Left colon (tissue), 2 donors: ENCODE data around the gene FOXRED2. TPM values are rescaled to one million over a fixed set of nuclear protein-coding genes. Genes with fewer than 3 reads are reported as not detected.

Experiments
- ATAC-seq: fragments of 200-7000 bp; cut with Tn5 transposase; one replicate; pipeline ENCODE4 v1.9.1; 2020; ENCODE audit warnings: mild to moderate bottlenecking, moderate library complexity
- DNase-seq, 2 donors: peaks; one replicate each; pipeline ENCODE4 v3.0.0-alpha.2; 2020
- intact Hi-C, 2 donors: fragments of 100-400 bp; cut with DNase I in 1 of 2; cut with micrococcal nuclease in 1 of 2; formaldehyde crosslinking; loops; one replicate each; pipeline versions ENCODE4 v1.11.2 to v1.14.0; 2022; cut with DNase I, micrococcal nuclease
- total RNA-seq, 2 donors: library from RNA; stranded (reverse); fragmentation: NEBNext Ultra II Directional; extraction: Animal tissue kit (Norgen Biotek cat#: 25700); gene quantifications; one replicate each; pipeline ENCODE4 v1.2.1, GENCODE V29; 2021
- donor health status: DM: no; HTN: no; CAD: no.
- donor health status: DM: yes; HTN: yes; CAD: no.

The FOXRED2 gene
- total RNA-seq, 2 donors from 2014 or later: 5.3 to 5.4 TPM

- intact Hi-C loops: no loop called here
- peak; percentile 21 for ATAC-seq
- no peak for DNase-seq
These were observed 25.9 kb downstream of the FOXRED2 start for GRCh38 chr22:36480941-36481392.

DNA sequence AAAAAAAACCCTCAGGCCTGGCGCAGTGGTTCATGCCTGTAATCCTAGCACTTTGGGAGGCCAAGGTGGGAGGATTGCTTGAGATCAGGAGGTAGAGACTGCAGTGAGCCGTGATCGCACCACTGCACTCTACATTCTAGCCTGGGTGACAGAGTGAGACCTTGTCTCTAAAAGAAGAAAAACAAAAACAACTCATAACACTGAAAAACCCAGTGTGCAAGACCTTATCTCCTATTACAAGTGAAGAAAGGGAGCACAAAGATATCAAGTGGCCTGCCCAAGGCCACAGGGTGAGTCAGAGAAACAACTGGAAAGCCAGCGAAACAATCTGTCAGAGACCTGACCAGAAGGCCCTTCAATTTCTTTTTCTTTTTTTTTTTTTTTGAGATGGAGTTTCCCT is 27.9 kb downstream of the FOXRED2 start:
- DNase-seq (no peak), ATAC-seq (no peak)
- intact Hi-C loops: no loop called here

- DNase-seq (no peak), ATAC-seq (no peak)
- intact Hi-C loops: no loop called here
These were observed 31.5 kb downstream of the FOXRED2 start for GRCh38 chr22:36475341-36475740.

DNA sequence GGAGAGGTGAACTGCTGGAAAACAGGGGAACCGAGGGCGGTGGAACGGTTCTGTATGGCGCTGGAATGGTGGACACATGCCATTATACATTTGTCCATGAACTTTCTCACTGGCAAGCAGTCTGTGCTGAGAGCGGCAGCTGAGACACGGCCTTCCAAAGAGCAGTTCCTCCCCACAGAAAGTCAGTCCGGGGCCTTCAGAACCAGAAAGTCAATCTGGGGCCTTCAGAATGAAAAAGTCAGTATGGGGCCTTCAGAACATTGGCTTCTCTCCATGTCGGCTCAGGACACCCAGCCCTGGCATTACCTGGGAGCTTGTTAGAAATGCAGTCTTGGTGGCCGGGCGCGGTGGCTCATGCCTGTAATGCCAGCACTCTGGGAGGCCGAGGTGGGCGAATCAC is 34.2 kb downstream of the FOXRED2 start:
- intact Hi-C loops: loop anchor here in 1 of 2 donors (5.0 kb wide), 1 partner anchor 170 kb away; no protein-coding TSS in a partner anchor

GRCh38 chr22:36471341-36471821 is 35.5 kb downstream of the FOXRED2 start:
- intact Hi-C loops: loop anchor here (2.0 to 5.0 kb wide), 2 partner anchors 169 to 171 kb away; no protein-coding TSS in a partner anchor
- DNase-seq: no peak
- no peak for ATAC-seq

More for the DNA sequence above, 34.2 kb downstream of the FOXRED2 start:
- ATAC-seq: no peak
- no peak for DNase-seq

GRCh38 chr22:36470994-36471331 is 35.9 kb downstream of the FOXRED2 start:
- ATAC-seq (no peak), DNase-seq (no peak)
- intact Hi-C loops: loop anchor here (2.0 to 5.0 kb wide), 2 partner anchors 169 to 170 kb away; no protein-coding TSS in a partner anchor

- DNase-seq (peak; percentile 78 to 83), ATAC-seq (peak; percentile 77)
- intact Hi-C loops: loop anchor here (2.0 to 5.0 kb wide), 2 partner anchors 168 to 170 kb away; no protein-coding TSS in a partner anchor
These were observed 36.5 kb downstream of the FOXRED2 start for GRCh38 chr22:36470162-36470993.

DNA sequence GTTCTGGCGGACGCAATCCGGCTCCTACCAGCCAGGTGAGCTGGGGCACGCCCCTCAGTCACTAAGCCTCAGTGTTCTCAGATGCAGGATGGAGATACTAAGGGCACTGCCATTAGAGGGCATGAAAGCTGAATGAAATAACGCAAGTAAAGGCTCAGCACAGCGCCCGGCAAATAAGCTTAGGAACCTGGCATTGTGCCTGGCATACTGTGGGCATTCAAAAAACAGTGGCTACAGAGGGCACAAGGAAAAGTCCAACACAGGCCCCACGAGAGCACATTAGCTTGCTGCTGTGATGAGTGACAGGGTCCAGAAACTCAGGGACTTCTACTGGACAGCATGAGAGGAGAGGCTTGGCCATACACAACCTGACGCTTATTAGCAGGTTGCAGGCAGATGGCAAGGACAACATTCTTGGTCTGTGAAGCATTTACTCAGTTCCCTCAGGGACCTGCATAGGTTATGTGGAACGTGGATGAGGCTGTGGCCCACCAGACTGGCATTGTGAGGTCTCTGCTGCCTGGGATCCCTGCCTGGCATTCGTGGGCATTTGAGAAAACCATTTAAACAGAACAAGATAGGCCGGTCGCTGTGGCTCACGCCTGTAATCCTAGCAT is 37.6 kb downstream of the FOXRED2 start:
- intact Hi-C loops: loop anchor here in 1 of 2 donors (10.0 kb wide), 1 partner anchor 84 kb away; the partner anchor contains the start of gene MYH9
- DNase-seq: no peak
- no peak for ATAC-seq

DNA sequence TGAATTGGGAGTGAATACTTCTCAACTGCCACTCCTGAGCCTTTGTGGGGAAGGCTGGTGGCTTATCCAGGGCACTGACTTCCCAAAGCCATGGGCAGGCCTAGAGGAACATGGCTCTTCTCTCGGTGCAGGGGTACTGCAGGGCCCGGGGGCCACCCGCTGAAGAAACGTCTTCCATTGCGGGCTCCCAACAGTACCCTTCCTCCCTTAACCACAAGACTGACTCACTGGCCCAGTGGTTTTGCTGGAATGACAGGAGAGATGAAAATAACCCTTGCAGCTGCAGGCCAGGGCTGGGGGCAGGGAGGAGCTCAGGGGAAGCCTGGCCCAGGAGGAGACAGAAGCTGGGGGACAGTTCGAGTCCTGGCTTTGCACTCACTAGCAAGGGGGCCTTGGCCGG is 38.9 kb downstream of the FOXRED2 start:
- ATAC-seq: no peak
- no peak for DNase-seq
- intact Hi-C loops: loop anchor here in 1 of 2 donors (10.0 kb wide), 1 partner anchor 83 kb away; the partner anchor contains the start of gene MYH9

GRCh38 chr22:36467042-36467810 is 39.6 kb downstream of the FOXRED2 start:
- intact Hi-C loops: loop anchor here in 1 of 2 donors (10.0 kb wide), 1 partner anchor 82 kb away; the partner anchor contains the start of gene MYH9
- DNase-seq (peak in 1 of 2 donors; percentile 67), ATAC-seq (no peak)

DNA sequence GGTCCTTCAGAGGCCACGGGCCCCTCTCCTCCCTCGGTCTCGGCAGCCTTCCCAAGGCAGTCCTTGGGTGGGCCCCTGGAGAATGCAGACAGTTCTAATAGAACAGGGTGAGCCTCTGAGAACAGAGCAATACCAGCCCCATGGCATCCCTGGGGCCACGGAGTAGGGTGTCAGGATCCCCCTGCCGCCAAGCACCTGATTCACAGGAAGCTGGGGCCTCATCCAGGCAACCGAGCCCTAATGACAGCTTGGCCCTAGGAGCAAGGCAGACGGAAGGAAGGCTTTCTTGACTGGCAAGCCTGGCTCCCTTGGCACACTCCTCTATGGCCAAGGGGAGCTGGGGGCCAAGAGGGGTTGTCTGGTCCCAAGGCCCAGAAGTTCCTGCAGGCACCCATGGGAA is 40.6 kb downstream of the FOXRED2 start:
- ATAC-seq (no peak), DNase-seq (no peak)
- intact Hi-C loops: loop anchor here in 1 of 2 donors (10.0 kb wide), 1 partner anchor 81 kb away; the partner anchor contains the start of gene MYH9

- DNase-seq (peak; percentile 69 to 80), ATAC-seq (peak; percentile 75)
- intact Hi-C loops: loop anchor here in 1 of 2 donors (10.0 kb wide), 1 partner anchor 81 kb away; the partner anchor contains the start of gene MYH9
These were observed 41.4 kb downstream of the FOXRED2 start for GRCh38 chr22:36465232-36466021.

- peak in 1 of 2 donors; percentile 37 for DNase-seq
- intact Hi-C loops: loop anchor here in 1 of 2 donors (10.0 kb wide), 1 partner anchor 80 kb away; the partner anchor contains the start of gene MYH9
- ATAC-seq: no peak
These were observed 42.1 kb downstream of the FOXRED2 start for GRCh38 chr22:36464715-36465231.

- no peak for ATAC-seq
- intact Hi-C loops: loop anchor here in 1 of 2 donors (10.0 kb wide), 1 partner anchor 79 kb away; the partner anchor contains the start of gene MYH9
- DNase-seq: no peak
These were observed 43.1 kb downstream of the FOXRED2 start for GRCh38 chr22:36463783-36464184.

GRCh38 chr22:36461665-36462649 is 44.9 kb downstream of the FOXRED2 start:
- no peak for ATAC-seq
- peak in 1 of 2 donors; percentile 49 for DNase-seq
- intact Hi-C loops: loop anchor here in 1 of 2 donors (10.0 kb wide), 1 partner anchor 77 kb away; the partner anchor contains the start of gene MYH9

GRCh38 chr22:36460202-36460601 is 46.6 kb downstream of the FOXRED2 start:
- DNase-seq (no peak), ATAC-seq (no peak)
- intact Hi-C loops: loop anchor here in 1 of 2 donors (10.0 kb wide), 1 partner anchor 75 kb away; the partner anchor contains the start of gene MYH9
